ENCODE data around the gene DERA. TPM values are rescaled to one million over a fixed set of nuclear protein-coding genes. Genes with fewer than 3 reads are reported as not detected.

DERA gene
- total RNA-seq, 1 donor from 2014 or later: 76.4 TPM

DNA sequence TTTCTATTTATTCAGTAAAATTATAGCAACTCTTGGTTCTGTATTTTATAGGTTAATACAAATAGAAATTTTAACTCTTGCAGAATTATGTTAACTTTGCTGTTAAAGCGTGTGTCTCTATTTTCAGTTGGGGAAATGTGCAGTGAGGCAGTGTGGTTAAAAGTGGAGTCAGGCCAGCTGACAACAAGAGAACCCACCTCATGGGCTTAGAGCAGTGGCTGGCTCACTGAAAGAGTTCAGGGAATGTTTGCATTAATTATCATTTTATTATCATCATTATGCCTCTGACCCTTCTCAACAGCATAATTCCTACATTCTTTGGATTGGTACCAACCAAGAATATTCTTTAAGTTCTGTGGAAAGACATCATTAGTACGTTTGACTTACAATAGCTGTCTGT, 163.8 kb downstream of the DERA start:
- DNase-seq (ENCODE audit: low read depth, low spot score): no peak

DNA sequence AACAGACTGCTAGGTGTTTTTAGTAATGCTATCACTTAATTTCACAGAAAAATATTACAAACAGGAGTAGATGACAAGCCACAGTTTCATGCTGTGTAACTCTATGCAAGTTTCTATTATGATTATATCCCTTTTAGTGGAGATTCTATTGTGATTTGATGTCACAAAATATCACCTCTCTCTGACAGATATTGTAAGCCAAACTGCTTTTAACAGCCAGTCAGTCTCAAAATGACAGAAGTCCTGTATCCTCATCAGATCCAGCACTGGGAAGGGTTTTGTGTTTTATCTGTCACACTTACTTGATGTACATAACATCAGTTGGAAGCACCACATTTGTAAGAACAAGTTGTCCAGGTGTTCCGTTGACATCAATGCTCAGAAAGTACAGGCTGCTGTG, 164.8 kb downstream of the DERA start:
- no peak for DNase-seq (ENCODE audit: low read depth, low spot score)

DNA sequence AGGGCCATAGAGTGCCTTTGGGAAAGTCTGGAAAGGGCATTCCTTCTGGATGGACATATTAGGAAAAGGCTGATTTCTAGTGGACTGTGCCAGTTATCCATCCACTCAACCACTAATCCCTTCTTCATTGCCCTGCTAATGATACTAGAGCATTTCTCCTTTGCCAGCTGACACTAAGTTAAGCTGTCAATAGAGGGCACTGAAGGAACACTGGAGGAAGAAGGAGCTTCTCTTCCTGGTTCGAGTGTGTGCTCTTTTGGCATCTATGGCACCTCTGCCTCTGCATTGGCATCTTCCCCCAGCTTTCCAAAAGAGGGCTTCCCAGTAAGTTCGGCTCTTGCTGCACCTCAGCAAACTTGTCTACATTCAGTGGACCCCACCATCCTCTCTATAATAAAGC, 165.4 kb downstream of the DERA start:
- DNase-seq (ENCODE audit: low read depth, low spot score): no peak

DNA sequence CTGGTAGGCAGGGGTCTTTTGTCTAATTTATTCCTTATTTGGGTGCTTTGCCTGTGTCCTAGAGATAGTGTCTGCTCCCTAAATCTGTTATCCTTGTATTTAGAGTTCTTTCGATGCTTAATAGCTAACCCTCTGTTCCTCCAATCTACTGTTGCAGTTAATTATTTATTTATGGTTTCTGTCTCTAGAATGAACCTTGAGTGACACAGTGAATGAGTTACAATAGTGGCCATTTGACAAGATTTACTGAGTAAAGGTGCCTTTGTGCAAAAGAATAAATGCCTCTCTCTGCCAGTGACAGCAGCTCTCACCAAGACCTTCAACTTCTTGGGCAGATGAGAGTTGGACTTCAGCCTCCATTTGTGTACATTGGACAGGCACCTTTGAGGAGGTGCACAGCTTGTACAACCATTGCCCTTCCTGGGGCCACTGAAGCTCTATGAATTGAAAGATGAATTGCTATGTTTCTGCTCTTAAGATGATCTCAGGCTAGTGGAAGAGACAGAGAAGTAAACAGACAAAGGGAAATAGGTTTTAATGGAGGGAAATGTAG, 165.9 kb downstream of the DERA start:
- no peak for DNase-seq (ENCODE audit: low read depth, low spot score)

DNA sequence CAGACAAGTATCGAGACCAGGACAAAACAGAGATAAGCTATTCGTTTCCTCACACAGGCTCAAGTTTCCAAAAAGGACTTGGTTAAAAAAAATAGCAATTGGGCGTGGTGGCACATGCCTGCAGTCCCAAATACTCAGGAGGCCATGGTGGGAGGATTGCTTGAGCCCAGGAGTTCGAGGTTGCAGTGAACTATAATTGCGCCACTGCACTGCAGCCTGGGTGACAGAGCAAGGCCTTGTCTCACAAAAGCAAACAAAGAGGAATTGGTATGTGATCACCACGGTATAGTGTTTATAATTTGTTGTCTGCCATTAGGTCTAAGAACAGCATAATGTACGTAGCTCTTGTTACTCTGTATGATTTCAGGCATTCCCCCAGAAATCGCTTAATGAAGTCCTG, 175.3 kb downstream of the DERA start:
- no peak for DNase-seq (ENCODE audit: low read depth, low spot score)

DNA sequence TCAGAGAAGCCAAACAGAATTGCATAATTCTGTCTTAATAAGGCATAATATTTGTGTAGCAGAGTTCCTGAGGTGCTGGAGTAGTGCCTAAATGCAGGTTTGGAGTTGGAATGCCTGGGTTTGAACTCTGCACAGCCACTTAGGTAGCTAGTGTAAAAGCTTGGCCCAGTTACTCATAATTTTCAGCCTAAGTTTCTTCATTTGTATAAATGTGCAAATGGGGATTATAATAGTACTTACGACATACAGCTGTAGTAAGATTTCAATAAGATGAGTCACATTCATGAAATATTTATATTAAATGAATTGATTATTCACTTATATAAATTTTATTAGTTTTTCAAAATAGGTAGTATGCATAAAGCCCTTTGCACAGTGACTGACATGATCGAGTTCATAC, 175.8 kb downstream of the DERA start:
- no peak for DNase-seq (ENCODE audit: low read depth, low spot score)

Other genes starting within 250 kb of the DERA start
- 35.0 and 45.1 TPM in 2 replicates for gene EPS8, start 121.9 kb upstream of the DERA start, total RNA-seq
- gene STRAP, start 28.9 kb upstream of the DERA start, total RNA-seq: 99.8 and 113 TPM in 2 replicates